Fibroblast of villous mesenchyme (primary cell): ENCODE data around the gene PLG. TPM values are rescaled to one million over a fixed set of nuclear protein-coding genes. Genes with fewer than 3 reads are reported as not detected.
"Not testable (repeated sequence)": the region's sequence is repeated elsewhere in the genome, so short reads cannot be mapped to it uniquely, and the experiment has no call there.

Source experiments
- DNase-seq: peaks from one replicate; pipeline ENCODE4 v3.0.0-alpha.2; 2010; ENCODE audit warnings: low read depth
- H3K4me3 ChIP-seq: 2 replicates; pipeline ENCODE4 v1.5.1; 2011; ENCODE audit warnings: low read depth, mild to moderate bottlenecking, low read length
- CTCF ChIP-seq: IDR thresholded peaks from 2 replicates; pipeline ENCODE4 v1.5.1; 2012; ENCODE audit warnings: low read depth, mild to moderate bottlenecking, low read length; ENCODE audit not compliant: insufficient read depth
- total RNA-seq: library from RNA; depleted of rRNA; stranded (reverse); fragments of >200 nt; gene quantifications from 2 replicates; pipeline ENCODE4 v1.2.3, GENCODE V29; 2012

The PLG gene
- total RNA-seq, 1 donor = not detected

DNA sequence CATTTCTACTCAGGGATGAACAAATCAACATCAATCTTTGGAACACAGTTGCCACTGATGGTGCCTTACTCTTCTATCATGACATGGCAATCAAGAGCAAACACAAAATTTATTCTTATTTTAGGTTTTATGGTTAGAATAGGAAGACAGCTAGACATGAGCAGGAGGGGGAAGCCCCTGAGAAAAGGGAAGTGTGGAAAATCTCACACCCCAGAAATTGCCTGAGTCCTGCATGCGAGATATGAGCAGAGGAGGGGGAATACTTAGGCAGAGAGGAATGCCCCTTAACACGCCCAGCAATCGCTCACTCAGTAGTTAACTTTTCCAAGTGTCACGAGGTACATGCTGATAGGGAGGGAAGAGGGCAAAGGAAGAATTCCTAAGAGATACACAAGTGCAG is 79.3 kb downstream of the PLG start:
- no peak for DNase-seq
- no peak overlapping the region for H3K4me3 ChIP-seq
- no peak for TF ChIP-seq CTCF

GRCh38 chr6:160782228-160782627 is 80.2 kb downstream of the PLG start:
- no peak overlapping the region for H3K4me3 ChIP-seq
- TF ChIP-seq CTCF = no peak
- DNase-seq = no peak

GRCh38 chr6:160783741-160784140 is 81.7 kb downstream of the PLG start:
- H3K4me3 ChIP-seq = no peak overlapping the region
- DNase-seq = no peak
- no peak for TF ChIP-seq CTCF

- H3K4me3 ChIP-seq = not testable (repeated sequence)
Measured at GRCh38 chr6:160788126-160788525, 86.1 kb downstream of the PLG start.

DNA sequence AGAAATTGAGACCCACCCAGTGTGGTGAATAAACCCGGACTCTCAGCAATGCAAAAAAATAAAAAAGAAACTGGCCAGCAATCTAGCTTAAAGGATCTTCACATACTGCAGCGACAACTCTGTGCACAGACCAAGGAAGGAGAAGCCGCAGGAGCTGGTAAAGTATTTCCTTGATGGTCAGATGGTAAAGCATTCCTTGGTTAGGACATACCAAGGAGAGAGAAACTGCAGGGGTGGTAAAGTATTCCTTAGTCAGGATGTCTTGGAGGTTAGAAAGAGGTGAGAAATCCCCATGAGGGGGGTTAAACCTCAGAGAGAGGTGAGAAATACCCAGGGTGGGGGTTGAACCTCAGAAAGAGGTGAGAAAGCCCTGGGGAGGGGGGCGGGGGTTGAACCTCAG is 86.8 kb downstream of the PLG start:
- DNase-seq = no peak
- H3K4me3 ChIP-seq = no peak overlapping the region
- TF ChIP-seq CTCF = no peak

More at GRCh38 chr6:160788126-160788525, 86.1 kb downstream of the PLG start:
- not testable (repeated sequence) for DNase-seq

GRCh38 chr6:160789263-160790027 is 87.4 kb downstream of the PLG start:
- H3K4me3 ChIP-seq = no peak overlapping the region
- TF ChIP-seq CTCF = no peak
- DNase-seq = no peak

GRCh38 chr6:160790028-160790792 is 88.2 kb downstream of the PLG start:
- peak overlapping the region; percentile 16 for H3K4me3 ChIP-seq
- peak; percentile 2 for TF ChIP-seq CTCF
- DNase-seq = no peak
